NCI-H146 treated with DMSO at 0.1 percent for 48 hours (cell line): ENCODE data around the gene CNTNAP2.
"Not testable (repeated sequence)": the region's sequence is repeated elsewhere in the genome, so short reads cannot be mapped to it uniquely, and the experiment has no call there.

Experiments used
- DNase-seq: peaks from one replicate; lab custom pipeline; 2025; ENCODE audit not compliant: unreplicated experiment; lab: John Stamatoyannopoulos, UW

The CNTNAP2 gene

DNA sequence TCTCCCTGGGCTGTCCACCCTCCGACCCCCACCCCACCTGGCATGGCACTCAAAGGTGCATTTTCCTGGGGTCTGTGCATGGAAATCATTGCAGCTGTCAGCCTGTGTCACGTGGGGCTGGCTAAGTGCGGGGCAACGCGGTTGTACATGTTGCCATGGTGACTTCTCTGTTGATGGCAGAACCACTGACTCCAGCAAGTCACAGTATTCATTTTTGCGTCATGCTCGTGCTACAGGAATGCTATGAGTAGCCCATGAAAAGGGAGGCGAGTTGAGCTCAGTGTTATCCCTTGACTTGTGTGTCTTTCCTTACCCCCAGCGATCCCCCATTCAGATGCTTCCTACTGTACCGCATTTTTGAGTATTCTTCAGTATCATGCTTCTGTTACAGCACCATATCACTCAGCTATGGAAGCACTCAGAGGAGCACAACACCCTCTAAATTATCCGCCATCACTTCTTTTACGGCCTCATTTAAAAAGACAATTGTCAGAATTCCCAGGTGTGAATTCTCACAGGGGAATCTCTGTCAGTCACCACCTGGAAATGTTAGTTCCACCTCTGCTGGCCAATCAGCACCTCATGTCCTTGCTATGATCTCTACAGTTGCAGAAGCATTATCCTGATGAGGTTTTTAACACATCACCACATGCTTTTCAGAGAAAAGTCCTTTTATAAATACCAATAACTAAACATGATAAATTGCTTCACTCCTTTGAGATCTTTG lies 2279.6 kb downstream of the CNTNAP2 start:
- DNase-seq: no peak

DNA sequence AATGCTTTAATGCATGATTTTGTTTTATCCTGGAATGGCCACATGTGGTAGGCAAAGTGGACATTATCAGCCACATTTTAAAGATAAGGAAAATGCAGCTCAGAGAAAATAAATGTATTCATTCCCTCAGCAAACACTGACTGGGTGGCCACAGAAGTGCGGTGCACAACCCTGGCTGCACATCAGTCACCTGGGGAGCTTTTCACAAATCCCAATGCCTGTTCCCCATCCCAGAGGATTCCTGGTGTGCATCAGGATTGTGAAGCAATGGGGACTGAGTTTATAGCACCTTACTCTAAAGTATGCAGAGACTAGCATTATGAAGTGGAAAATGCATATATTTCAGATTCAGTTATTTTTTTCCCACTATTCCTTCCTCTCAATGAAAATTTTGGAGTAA lies 2280.5 kb downstream of the CNTNAP2 start:
- no peak for DNase-seq

DNA sequence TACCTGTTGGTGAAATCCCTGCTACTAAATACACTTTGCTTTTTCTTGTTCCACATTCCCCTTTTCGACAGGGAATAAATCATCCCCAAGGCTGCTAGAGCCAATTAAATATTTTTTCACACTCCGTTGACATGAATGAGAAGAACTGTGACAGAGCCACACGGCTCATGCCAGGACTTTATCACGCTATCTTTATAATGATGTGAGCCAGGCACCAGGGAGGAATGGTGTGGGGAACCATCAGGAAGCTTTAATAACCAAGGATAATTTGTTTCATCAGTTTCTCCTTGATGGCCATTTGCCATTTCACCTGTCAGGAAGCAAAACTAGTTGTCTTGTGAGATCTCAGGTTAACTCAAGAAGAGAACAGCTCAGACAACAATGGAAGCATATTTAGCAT lies 2280.9 kb downstream of the CNTNAP2 start:
- no peak for DNase-seq

DNA sequence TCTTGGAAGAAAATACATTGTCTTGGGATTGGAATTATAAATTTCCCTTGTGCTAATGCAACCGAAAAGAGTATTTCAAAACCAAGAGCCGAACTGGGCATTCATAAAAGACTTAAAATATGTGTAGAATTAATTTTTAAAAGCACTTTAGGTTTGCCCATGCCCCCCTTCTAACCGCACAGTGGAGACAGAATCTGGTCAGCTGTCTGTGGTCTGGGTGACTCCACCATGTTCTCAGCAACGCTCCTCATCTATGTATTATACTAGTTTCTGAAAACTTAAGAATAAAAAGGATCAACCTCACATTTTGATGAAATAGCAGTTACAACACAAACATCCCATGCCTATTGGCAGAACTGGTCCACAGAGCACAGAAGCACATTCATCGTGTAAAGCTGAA lies 2281.4 kb downstream of the CNTNAP2 start:
- DNase-seq: no peak

DNA sequence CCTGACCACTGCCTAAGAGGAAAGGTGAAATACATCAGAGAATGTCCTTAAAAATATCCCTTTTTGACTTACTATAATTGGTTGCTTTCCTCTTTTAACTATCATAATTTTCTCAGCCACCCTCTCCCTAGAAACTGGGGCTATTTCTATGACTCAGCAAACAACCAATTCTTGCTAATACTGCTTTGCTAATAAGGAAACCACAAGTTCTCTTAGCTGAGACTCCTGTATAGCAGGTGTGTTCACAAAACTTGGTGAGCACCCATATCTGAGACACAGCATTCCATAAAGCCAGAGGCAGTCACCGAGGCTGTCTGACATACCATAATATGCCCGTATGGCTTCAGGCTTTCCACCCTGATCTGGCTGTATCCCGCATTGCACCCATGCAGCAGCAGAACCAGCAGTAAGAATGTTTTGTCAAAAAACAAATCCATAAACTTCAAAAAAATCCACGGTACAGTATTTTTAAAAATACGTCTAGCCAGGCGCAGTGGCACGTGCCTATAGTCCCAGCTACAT lies 2282.3 kb downstream of the CNTNAP2 start:
- no peak for DNase-seq

DNA sequence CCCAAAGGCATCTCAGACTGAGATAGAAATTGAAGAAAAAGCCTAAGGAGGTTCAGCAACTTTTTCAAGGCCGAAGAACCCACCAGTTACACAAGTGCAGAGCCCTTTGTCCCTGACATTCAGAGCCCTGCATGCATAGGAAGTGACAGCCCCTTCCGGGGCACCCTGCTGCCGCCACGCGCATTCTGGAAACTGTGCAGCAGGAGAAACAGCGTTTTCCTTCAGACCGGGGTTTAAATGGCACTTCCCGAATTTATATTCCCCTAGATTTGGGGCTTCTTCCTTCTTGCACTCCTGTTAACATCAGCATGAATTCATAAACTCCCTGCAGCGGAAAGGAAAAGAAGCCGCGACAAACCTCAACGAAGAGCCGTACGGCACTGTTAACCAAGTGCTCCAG lies 2283.5 kb downstream of the CNTNAP2 start:
- no peak for DNase-seq

DNA sequence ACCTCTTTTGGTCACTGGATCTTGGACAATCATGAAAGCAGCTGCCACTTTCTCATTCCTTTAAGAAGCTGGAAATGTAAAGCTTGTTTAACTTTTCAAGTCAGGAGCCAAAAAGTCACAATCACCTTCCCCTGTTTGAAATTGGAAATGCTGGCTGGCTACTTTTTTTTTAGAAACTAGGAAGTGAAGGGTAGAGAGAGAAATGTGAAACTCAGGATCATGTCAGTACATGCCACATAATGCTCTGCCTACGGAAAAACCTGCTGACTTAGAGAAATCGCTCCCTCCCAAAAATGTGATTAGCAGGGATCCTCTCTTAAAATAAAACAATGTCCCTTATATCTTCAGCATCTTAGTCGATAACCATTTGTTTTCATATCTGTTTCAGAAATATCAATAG lies 2285.6 kb downstream of the CNTNAP2 start:
- DNase-seq: no peak

DNA sequence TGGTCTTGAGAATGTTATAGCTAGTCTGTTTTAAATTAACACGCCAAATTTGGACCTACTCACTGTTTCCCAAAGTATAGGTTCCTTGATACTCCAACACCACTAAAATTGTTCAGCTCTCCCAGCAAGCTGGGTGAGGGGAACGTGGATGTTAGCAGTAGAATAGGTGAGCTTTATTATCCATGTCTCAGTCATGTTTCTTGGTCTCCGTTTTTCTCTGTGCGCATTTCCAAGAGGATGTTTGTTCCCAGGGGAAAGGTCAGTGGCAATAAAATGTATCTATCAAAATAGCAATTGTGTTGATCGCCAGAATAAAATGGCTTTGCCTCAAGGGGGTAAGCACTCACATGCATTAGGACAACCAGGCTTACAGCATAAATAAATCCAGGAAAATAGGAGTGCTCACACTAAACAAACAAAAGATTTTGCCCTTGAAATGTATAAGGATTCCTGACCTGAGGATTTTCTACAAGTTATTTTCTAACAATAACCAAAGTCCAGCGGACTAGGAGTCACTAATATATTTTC lies 2286.9 kb downstream of the CNTNAP2 start:
- no peak for DNase-seq

DNA sequence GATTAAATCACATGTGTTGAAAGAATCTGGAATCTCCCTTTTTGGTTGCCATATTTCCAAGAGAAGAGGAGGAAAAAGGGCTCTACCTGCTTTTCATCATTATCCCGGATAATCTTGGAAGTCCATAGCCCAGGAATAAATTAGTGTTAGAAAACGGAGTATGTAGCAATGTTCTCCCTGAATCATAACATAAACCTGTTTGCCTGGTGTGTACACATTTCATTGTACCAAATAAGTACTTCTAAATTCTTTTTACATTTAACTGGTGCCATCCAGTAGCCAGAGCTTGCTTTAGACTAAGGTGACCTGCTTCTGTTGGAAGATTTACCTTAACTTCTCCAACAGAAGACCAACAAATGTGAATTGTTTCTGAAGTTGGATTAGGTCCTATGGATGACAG lies 2291.7 kb downstream of the CNTNAP2 start:
- no peak for DNase-seq

DNA sequence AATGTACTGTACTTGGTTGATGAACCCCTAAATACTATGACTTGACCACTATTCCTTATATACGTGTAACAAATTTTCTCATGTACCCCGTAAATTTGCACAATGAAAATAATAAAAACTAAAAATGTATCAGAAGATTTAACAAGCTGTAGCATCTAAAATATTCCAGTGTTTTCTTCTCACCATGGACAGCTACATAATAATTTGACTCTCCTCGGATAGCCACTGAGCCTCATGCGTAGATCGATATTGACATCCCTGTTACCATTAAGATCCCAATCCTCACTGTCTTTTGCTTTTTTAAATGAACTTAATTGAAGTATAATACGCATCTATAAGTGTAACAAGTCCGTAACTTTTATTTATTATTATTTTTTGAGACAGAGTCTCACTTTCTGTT lies 2294.3 kb downstream of the CNTNAP2 start:
- DNase-seq: no peak

DNA sequence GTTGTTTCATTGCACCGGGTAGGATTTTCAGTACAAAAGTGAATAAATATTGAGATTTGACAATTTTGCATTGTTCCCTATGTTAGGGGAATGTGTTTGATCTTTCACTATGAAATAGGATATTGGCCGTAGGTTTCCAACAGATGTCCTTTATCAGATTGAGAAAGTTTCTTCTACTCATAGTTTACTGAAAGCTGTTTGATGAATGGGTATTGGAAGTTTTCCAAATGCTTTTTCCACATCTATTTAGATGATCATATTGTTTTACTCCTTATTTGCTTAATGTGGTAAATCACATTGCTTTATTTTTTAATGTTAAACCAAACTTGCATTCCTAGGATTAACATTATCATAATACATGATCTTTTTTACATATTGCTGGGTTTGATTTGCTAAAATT lies 2296.1 kb downstream of the CNTNAP2 start:
- no peak for DNase-seq

DNA sequence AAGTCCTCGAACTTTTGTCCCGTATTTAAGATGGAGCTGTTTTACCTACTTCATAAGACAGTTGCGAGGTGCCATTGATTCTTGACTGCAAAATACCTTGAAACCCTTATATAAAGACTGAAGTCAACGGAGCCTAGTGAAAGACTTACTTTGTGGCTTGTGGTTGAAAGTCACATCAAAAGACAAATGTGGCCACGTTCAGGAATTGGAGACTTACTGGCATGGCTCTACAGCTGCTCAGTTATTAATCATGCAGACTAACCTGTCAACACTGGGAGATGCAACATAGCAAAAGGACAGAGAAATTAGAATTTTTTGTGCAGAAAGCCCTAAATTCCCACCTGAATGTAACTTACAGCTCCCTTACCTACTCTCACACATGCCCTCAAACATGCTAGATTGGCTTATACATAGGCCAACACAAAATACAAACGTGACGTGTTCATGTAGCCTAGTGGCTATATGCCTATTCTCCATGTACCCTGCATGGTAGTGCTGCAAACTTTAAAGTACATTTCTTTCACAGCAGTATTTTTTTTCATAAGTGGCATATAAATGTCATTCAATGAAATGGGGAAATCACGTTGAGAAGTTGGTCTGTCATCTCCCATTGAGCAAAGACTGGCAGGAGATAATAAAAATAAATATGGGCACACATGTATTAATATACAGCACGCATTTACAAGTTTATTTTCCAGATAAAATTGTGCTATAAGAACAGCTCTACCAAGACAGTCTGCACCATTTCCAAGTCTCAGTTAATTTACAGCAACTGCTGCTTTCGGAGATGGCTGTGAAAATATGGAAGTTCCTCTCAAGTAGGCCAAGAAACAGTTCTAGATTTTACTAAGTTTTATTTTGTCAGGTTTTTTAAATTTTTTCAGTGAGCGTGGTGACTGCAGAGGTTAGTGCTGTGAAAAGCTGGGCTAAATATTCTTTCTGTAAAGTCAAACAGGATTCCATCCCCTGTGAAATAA lies 2303.5 kb downstream of the CNTNAP2 start:
- no peak for DNase-seq

DNA sequence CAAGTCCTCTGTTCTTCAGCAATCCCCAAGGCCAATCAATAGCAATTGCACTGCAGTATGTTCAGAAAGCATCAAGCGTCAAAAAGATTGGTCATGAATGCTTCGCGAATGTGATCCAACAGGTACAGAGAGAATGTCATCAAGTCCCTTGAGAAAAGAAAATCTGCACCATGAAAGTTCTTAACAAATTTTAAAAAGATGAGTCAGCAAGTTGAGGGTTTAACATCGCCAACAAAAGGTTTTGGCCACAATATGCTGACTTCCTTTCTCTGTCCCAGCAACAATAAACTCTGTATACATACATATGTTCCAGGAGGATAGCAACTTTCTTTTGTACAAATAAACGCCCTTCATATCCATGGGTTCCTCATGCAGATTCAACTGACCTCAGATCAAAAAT lies 2305.4 kb downstream of the CNTNAP2 start:
- DNase-seq: no peak

DNA sequence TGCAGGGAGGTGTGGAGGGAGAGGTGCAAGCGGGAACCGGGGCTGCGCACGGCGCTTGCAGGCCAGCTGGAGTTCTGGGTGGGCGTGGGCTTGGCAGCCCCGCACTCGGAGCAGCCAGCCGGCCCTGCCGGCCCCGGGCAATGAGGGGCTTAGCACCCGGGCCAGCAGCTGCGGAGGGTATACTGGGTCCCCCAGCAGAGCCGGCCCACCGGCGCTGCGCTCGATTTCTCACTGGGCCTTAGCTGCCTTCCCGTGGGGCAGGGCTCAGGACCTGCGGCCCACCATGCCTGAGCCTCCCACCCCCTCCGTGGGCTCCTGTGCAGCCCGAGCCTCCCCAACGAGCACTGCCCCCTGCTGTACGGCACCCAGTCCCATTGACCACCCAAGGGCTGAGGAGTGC lies 2309.8 kb downstream of the CNTNAP2 start:
- not testable (repeated sequence) for DNase-seq

DNA sequence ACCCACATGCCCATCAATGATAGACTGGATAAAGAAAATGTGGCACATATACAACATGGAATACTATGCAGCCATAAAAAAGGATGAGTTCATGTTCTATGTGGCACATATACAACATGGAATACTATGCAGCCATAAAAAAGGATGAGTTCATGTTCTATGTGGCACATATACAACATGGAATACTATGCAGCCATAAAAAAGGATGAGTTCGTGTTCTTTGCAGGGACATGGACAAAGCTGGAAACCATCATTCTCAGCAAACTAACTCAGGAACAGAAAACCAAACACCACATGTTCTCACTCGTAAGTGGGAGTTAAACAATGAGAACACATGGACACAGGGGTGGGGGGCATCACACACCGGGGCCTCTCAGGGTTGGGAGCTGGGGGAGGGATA lies 2314.1 kb downstream of the CNTNAP2 start:
- not testable (repeated sequence) for DNase-seq

DNA sequence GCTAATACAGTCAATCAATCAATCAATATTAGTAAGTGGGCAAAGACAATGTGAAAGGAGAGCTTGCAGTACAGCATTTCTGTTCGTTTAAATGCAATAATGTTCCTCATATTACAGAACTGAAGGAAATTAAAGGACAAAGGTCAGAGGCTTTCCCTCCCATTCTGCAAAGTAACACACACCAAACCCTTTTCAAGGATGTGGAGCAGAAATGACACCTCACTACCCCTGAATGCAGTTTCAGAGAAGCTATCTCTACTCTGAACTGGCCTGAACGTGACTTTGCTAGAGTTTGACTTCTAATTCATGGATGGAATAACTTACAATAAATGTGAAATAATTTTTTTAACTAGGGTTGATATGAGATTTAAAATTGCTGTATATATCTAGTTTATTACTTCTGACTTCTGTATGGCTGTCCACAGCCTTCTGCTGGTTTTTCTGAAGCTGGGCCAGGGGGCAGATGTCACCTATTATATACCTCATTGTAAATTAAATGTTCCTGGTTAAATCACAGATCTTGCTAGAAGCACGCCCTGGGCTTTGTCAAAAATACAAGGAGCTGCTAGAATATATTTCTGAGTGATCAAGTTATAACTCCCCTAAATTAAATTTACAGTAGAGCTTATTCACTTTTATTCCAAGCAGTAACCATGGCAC lies 2317.1 kb downstream of the CNTNAP2 start:
- no peak for DNase-seq

DNA sequence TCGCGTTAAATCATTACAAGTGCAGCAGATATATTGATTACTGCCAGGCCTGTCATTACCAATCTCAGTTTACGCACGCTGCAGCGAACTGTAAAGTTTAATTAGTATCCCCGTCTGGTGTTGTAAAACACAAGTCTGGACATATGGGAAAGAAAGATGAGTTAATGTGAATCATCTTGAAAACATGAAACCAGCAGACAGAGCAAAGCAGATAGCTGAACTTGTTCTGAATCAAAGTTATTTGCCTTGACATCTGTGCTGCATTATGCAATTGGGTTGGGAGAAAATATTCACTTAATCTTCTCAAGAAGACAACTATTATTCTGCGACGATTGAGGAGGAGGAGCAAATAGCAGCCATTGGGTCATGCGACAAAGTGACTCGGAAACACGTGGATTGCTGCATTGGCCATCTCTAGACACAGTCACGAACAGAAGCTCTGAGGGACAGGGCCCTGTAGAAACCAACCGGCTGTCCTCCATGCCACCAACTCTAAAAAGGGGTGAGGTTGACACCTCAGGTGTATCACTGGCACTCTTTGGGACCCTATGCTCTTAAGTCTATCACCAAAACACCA lies 2317.7 kb downstream of the CNTNAP2 start:
- DNase-seq: no peak

DNA sequence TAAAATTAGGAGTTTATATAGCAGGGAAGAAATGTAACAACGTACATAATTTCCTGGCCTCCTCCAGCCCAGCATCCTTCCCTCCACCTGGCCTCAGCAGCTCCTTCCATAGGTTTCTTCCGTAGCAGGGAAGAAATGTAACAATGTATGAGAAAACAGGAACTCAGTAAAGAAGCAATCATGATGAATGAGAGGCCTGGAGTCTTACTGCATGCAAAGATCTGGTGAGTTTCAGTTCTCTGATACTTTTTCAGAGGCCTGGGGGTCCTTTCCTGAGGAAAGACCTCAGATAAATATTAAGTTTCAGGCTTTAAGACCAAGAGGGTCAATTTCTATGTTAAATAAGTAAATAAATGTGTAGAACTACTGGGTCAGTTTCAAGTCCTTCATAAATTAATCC lies 2318.3 kb downstream of the CNTNAP2 start:
- DNase-seq: no peak

DNA sequence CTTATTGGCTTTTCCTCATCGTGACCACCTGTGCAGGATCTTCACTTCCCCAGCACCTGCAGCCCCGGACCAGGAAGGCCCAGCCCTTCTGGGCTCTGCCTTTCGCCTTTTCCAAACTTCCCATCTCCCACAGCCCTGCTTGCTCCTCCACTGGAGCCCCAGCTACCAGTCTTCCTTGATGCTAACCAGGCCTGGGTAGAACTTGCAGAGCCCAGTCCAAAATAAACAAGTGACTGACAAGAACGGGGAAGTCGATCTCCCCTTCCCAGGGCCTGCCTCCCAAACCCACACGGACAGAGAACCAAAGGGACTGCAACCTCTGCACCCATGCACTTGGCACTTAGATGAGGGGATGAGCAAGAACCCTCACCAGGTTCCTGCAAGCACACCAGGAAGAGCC lies 2319.1 kb downstream of the CNTNAP2 start:
- no peak for DNase-seq

DNA sequence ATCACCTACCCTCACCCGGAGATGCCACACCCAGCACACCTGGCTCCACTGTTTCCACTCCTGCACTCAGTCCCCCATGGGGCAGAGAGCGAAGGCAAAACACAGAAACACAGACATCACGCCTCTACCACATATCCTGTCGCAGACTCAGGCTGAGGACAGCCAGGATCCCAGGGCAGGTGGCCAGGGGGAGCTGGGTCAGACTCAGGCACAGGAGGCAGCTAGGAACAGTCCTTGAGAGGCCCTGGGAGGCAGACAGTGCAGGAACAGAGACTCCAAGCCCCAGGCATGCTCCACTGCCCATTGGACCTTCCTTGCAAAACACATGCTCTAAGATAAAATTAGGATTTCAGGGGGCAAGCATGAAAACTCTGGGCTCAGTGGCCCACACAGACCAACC lies 2319.5 kb downstream of the CNTNAP2 start:
- no peak for DNase-seq

DNA sequence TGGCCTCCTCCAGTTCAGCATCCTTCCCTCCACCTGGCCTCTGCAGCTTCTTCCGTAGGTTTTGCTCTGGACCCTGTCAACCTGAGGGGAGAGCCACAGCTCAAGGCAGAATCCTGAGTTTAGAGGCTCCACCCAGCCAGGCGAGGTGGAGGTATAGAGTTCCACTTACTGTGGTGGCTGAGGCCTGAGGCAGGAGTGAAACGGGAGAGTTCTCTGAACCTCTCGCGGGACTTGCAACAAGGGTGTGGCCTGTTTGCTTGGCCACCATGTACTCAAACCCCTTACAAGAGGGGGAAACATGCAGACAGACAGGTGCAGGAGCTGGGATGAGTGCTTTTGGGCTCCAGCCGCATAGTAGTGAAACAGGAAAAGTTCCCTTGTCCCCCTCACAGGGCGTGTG lies 2320.0 kb downstream of the CNTNAP2 start:
- DNase-seq: no peak
